ENCODE data around the gene DCAF12.

DNA sequence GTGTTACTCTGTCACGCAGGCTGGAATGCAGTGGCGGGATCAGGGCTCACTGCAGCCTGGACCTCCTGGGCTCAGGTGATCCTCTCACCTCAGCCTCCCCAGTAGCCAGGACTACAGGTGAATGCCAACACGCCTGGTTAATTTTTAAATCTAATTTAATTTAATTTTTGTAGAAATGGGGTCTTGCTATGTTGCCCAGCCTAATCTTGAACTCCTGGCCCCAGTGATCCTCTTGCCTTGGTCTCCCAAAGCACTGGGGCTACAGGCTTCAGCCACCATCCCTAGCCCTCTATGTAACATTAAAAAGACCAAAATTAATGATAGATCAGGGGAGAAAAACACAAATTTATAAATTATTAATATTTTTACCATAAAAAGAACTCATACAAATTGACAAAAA lies 66.5 kb downstream of the DCAF12 start:
- TF ChIP-seq, protein P1, sequence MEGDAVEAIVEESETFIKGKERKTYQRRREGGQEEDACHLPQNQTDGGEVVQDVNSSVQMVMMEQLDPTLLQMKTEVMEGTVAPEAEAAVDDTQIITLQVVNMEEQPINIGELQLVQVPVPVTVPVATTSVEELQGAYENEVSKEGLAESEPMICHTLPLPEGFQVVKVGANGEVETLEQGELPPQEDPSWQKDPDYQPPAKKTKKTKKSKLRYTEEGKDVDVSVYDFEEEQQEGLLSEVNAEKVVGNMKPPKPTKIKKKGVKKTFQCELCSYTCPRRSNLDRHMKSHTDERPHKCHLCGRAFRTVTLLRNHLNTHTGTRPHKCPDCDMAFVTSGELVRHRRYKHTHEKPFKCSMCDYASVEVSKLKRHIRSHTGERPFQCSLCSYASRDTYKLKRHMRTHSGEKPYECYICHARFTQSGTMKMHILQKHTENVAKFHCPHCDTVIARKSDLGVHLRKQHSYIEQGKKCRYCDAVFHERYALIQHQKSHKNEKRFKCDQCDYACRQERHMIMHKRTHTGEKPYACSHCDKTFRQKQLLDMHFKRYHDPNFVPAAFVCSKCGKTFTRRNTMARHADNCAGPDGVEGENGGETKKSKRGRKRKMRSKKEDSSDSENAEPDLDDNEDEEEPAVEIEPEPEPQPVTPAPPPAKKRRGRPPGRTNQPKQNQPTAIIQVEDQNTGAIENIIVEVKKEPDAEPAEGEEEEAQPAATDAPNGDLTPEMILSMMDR (IDR thresholded peaks at IDR 0.05; ENCODE audit: insufficient read depth, low read length), result no peak
- TF ChIP-seq POLR2AphosphoS5 (IDR thresholded peaks at IDR 0.05; ENCODE audit: low read depth) (no peak), GABPA (IDR thresholded peaks at IDR 0.05; ENCODE audit: low read depth) (no peak), SPI1 (IDR thresholded peaks at IDR 0.05; ENCODE audit: borderline replicate concordance, low read depth) (no peak)
- TF ChIP-seq, protein P2, sequence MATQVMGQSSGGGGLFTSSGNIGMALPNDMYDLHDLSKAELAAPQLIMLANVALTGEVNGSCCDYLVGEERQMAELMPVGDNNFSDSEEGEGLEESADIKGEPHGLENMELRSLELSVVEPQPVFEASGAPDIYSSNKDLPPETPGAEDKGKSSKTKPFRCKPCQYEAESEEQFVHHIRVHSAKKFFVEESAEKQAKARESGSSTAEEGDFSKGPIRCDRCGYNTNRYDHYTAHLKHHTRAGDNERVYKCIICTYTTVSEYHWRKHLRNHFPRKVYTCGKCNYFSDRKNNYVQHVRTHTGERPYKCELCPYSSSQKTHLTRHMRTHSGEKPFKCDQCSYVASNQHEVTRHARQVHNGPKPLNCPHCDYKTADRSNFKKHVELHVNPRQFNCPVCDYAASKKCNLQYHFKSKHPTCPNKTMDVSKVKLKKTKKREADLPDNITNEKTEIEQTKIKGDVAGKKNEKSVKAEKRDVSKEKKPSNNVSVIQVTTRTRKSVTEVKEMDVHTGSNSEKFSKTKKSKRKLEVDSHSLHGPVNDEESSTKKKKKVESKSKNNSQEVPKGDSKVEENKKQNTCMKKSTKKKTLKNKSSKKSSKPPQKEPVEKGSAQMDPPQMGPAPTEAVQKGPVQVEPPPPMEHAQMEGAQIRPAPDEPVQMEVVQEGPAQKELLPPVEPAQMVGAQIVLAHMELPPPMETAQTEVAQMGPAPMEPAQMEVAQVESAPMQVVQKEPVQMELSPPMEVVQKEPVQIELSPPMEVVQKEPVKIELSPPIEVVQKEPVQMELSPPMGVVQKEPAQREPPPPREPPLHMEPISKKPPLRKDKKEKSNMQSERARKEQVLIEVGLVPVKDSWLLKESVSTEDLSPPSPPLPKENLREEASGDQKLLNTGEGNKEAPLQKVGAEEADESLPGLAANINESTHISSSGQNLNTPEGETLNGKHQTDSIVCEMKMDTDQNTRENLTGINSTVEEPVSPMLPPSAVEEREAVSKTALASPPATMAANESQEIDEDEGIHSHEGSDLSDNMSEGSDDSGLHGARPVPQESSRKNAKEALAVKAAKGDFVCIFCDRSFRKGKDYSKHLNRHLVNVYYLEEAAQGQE (IDR thresholded peaks at IDR 0.05; ENCODE audit: insufficient replicate concordance, low read depth), result no peak

Measured in HL-60 (cell line).